Measurements from ENCODE around the gene ANKRD36. TPM values are rescaled to one million over a fixed set of nuclear protein-coding genes. Genes with fewer than 3 reads are reported as not detected.
"Not testable (repeated sequence)": the region's sequence is repeated elsewhere in the genome, so short reads cannot be mapped to it uniquely, and the experiment has no call there.

The ANKRD36 gene
- total and polyA plus RNA-seq, 9 of the 15 experiments (the other 6 are each of a cell fraction or from before 2014, with no cell fraction given), result 8.0 to 29.1 (median 15.4) TPM

GRCh38 chr2:97267411-97268074, 154.6 kb downstream of the ANKRD36 start:
- Histone ChIP-seq H3K79me2 (ENCODE audit: control insufficient read depth, insufficient read depth, low read length) (no peaks in the 10 kb centered on the region), H3K36me3 (ENCODE audit: control insufficient read depth, insufficient read depth, low read length) (no peaks in the 10 kb centered on the region), H3K4me2 (ENCODE audit: insufficient read depth, low read length) (no peak overlapping the region), H3K4me1 (replicated peaks in 1 of 2; ENCODE audit: control insufficient read depth in 2 of 2, insufficient read depth in 2 of 2, low read length in 2 of 2) (no peaks in the 10 kb centered on the region), H3K4me3 (no peak overlapping the region), H2AFZ (ENCODE audit: low read depth, low read length) (no peak overlapping the region), H3K27me3 (ENCODE audit: control insufficient read depth in 2 of 2, insufficient read depth in 2 of 2, low read length in 2 of 2) (no peaks in the 10 kb centered on the region), H4K20me1 (replicated peaks; ENCODE audit: control insufficient read depth, insufficient read depth, low read length) (no peaks in the 10 kb centered on the region), H3K9ac (ENCODE audit: insufficient read depth in 1 of 2, low read depth in 2 of 2, low read length in 2 of 2) (no peak overlapping the region), H3K9me1 (ENCODE audit: control insufficient read depth, insufficient read depth, low read length) (no peaks in the 10 kb centered on the region), H3K27ac (ENCODE audit: extremely low read depth, low read depth, low read length) (no peak overlapping the region), H3K9me3 (replicated peaks; ENCODE audit: control insufficient read depth, insufficient read depth, low read depth, low read length) (no peaks in the 10 kb centered on the region)
- no TSS peak for BruUV-seq (replicated peaks)
- WGBS (ENCODE audit: insufficient coverage, low coverage, missing lambda C conversion rate), result 57% methylated on average over 10 of the region's 10 CpGs
- TF ChIP-seq ZNF239 (CRISPR knock-in tag; IDR thresholded peaks at IDR 0.05), result no peak
- no peak for TF ChIP-seq SMAD4 (CRISPR knock-in tag; conservative IDR thresholded peaks at IDR 0.05)
- TF ChIP-seq, protein P1, sequence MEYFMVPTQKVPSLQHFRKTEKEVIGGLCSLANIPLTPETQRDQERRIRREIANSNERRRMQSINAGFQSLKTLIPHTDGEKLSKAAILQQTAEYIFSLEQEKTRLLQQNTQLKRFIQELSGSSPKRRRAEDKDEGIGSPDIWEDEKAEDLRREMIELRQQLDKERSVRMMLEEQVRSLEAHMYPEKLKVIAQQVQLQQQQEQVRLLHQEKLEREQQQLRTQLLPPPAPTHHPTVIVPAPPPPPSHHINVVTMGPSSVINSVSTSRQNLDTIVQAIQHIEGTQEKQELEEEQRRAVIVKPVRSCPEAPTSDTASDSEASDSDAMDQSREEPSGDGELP (CRISPR knock-in tag; IDR thresholded peaks at IDR 0.05; ENCODE audit: borderline replicate concordance), result 0 out of 2 replicates have a peak, but pooled peaks have one; percentile 13
- 0 out of 2 replicates have a peak, but pooled peaks have one; percentile 14 for TF ChIP-seq SUPT5H (IDR thresholded peaks at IDR 0.05)
- TF ChIP-seq, protein P2, sequence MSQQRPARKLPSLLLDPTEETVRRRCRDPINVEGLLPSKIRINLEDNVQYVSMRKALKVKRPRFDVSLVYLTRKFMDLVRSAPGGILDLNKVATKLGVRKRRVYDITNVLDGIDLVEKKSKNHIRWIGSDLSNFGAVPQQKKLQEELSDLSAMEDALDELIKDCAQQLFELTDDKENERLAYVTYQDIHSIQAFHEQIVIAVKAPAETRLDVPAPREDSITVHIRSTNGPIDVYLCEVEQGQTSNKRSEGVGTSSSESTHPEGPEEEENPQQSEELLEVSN (IDR thresholded peaks at IDR 0.05; ENCODE audit: borderline replicate concordance in 1 of 2, extremely low read depth in 1 of 2, insufficient read depth in 1 of 2, insufficient read length in 1 of 2, low read depth in 1 of 2, low read length in 1 of 2, poor library complexity in 1 of 2, severe bottlenecking in 1 of 2), result no peak
- TF ChIP-seq HSF4 (CRISPR knock-in tag; IDR thresholded peaks at IDR 0.05; ENCODE audit: borderline replicate concordance), result no peak
- TF ChIP-seq POLR2A (conservative IDR thresholded peaks at IDR 0.05), result peak; percentile 41; the same call in 1 of the 2 replicates
- 0 out of 2 replicates have a peak, but pooled peaks have one; percentile 33 for TF ChIP-seq POLR2G (IDR thresholded peaks at IDR 0.05; ENCODE audit: low read depth, low read length)
- FAIRE-seq (no peak), ATAC-seq (no peak; the same call in 1 of the 3 replicates), DNase-seq (ENCODE audit: extremely low read depth in 1 of 4, low spot score in 3 of 4) (peak in 2 of 4 experiments; percentile 2 to 7)
- intact Hi-C loops (cut with micrococcal nuclease) (no loop called here), in situ Hi-C loops (cut with MboI) (loop anchor here (5.0 kb wide), 1 partner anchor 170 kb away; no protein-coding TSS in a partner anchor)
- CTCF ChIA-PET (ENCODE audit: low intra/inter-chr PET ratio), result no interaction called here
- POLR2A ChIA-PET, result no interaction called here

DNA sequence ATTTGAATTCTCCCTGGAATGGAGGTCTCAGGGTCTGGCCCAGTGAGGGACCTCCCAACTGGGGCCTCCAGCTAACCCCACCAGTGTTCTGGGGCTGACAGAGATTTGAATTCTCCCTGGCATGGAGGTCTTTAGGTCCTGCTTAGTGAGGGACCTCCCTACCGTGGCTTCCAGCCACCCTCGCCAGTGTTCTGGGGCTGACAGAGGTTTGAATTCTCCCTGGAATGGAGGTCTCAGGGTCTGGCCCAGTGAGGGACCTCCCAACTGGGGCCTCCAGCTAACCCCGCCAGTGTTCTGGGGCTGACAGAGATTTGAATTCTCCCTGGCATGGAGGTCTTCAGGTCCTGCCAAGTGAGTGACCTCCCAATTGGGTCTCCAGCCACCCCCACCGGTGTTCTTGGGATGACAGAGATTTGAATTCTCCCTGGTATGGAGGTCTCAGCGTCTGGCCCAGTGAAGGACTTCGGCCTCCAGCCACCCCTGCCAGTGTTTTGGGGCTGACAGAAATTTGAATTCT, 155.2 kb downstream of the ANKRD36 start:
- ATAC-seq; H3K9ac ChIP-seq (ENCODE audit: insufficient read depth in 1 of 2, low read depth in 2 of 2, low read length in 2 of 2); FAIRE-seq; H3K9me3 ChIP-seq (replicated peaks; ENCODE audit: control insufficient read depth, insufficient read depth, low read depth, low read length); H3K27me3 ChIP-seq (ENCODE audit: control insufficient read depth in 2 of 2, insufficient read depth in 2 of 2, low read length in 2 of 2); H3K27ac ChIP-seq (ENCODE audit: extremely low read depth, low read depth, low read length); CTCF ChIA-PET (ENCODE audit: low intra/inter-chr PET ratio); H2AFZ ChIP-seq (ENCODE audit: low read depth, low read length); H3K4me1 ChIP-seq (replicated peaks in 1 of 2; ENCODE audit: control insufficient read depth in 2 of 2, insufficient read depth in 2 of 2, low read length in 2 of 2); H3K36me3 ChIP-seq (ENCODE audit: control insufficient read depth, insufficient read depth, low read length); H3K9me1 ChIP-seq (ENCODE audit: control insufficient read depth, insufficient read depth, low read length); BruUV-seq (replicated peaks); H3K4me3 ChIP-seq; POLR2A ChIA-PET; intact Hi-C loops (cut with micrococcal nuclease); H4K20me1 ChIP-seq (replicated peaks; ENCODE audit: control insufficient read depth, insufficient read depth, low read length); H3K4me2 ChIP-seq (ENCODE audit: insufficient read depth, low read length); H3K79me2 ChIP-seq (ENCODE audit: control insufficient read depth, insufficient read depth, low read length): not testable (repeated sequence)
- in situ Hi-C loops (cut with MboI), result loop anchor here (5.0 kb wide), 1 partner anchor 169 kb away; no protein-coding TSS in a partner anchor
- 44% methylated on average over 6 of the region's 6 CpGs for WGBS (ENCODE audit: insufficient coverage, low coverage, missing lambda C conversion rate)
- DNase-seq (ENCODE audit: extremely low read depth in 1 of 4, low spot score in 3 of 4), result peak in 1 of 4 experiments; percentile 0

Measured in K562 (cell line).